HepG2 (cell line): ENCODE data around the gene BMERB1. TPM values are rescaled to one million over a fixed set of nuclear protein-coding genes. Genes with fewer than 3 reads are reported as not detected.

Experiments used
- BCL6 ChIP-seq: IDR thresholded peaks from 2 replicates; pipeline ENCODE4 v1.6.1; 2016; ENCODE audit warnings: missing genetic modification reagents, missing compliant biosample characterization
- HDAC1 ChIP-seq: sonication (generic); formaldehyde crosslinking; IDR thresholded peaks from 2 replicates; pipeline ENCODE4 v1.5.1; 2020; ENCODE audit warnings: mild to moderate bottlenecking, missing genetic modification reagents
- MEIS2 ChIP-seq: sonication (generic); formaldehyde crosslinking; IDR thresholded peaks from 2 replicates; pipeline ENCODE4 v1.9.0; 2021; ENCODE audit warnings: mild to moderate bottlenecking, missing genetic modification reagents
- NONO ChIP-seq, 2 experiments: fragments of 450-650 bp in 1 of 2; sonication (generic) in 1 of 2; formaldehyde crosslinking in 1 of 2; IDR thresholded peaks in 1 of 2; conservative IDR thresholded peaks in 1 of 2; 2 replicates each; pipeline versions ENCODE4 v1.6.1 to v1.8.0; 2017 to 2022; ENCODE audit warnings: mild to moderate bottlenecking in 1 of 2, missing genetic modification reagents in 1 of 2, moderate library complexity in 1 of 2
- POLR2G ChIP-seq: fragments of 200-400 bp; formaldehyde crosslinking; IDR thresholded peaks from 2 replicates; pipeline ENCODE4 v1.6.1; 2018; ENCODE audit warnings: mild to moderate bottlenecking, low read depth, low read length, moderate library complexity
- RXRA ChIP-seq: sonication (generic); formaldehyde crosslinking; IDR thresholded peaks from 2 replicates; pipeline ENCODE4 v1.5.1; 2020; ENCODE audit warnings: missing genetic modification reagents
- SMARCE1 ChIP-seq: fragments of 450-650 bp; IDR thresholded peaks from 2 replicates; pipeline ENCODE4 v1.6.1; 2017; ENCODE audit warnings: borderline replicate concordance
- THAP11 ChIP-seq: IDR thresholded peaks from 2 replicates; pipeline ENCODE4 v1.6.1; 2016; ENCODE audit warnings: missing biosample characterization, missing genetic modification reagents
- ZNF260 ChIP-seq: sonication (generic); formaldehyde crosslinking; IDR thresholded peaks from 2 replicates; pipeline ENCODE4 v1.4.0; 2020; ENCODE audit warnings: missing genetic modification reagents, low read depth, mild to moderate bottlenecking, borderline replicate concordance
- ZNF317 ChIP-seq: sonication (generic); formaldehyde crosslinking; IDR thresholded peaks from 2 replicates; pipeline ENCODE4 v1.5.0; 2020; ENCODE audit warnings: mild to moderate bottlenecking, missing genetic modification reagents
- ZNF501 ChIP-seq: sonication (generic); formaldehyde crosslinking; IDR thresholded peaks from 2 replicates; pipeline ENCODE4 v1.5.1; 2020; ENCODE audit warnings: mild to moderate bottlenecking, moderate library complexity, missing genetic modification reagents
- ZNF574 ChIP-seq: sonication (generic); formaldehyde crosslinking; IDR thresholded peaks from 2 replicates; pipeline ENCODE4 v1.4.0; 2020; ENCODE audit warnings: missing genetic modification reagents
- polyA plus RNA-seq, 8 experiments: library from polyadenylated mRNA; depleted of rRNA in 3 of 8; stranded (reverse) in 7 of 8; unstranded in 1 of 8; fragments of >200 nt; fragmentation: Illumina TruSeq in 4 of 8; extraction: Trizol in 4 of 8; gene quantifications; 2 replicates each; pipeline versions ENCODE4 v1.2.1 to v1.2.3, GENCODE V29; 2011 to 2016; ENCODE audit warnings: low read depth in 4 of 8, missing spikeins in 1 of 8, mixed read lengths in 1 of 8; ENCODE audit not compliant: insufficient read depth in 1 of 8
- total RNA-seq, 5 experiments: library from RNA; depleted of rRNA; stranded (reverse); fragments of >200 nt; fragmentation: Illumina TruSeq; extraction: Trizol; gene quantifications; 2 replicates each; pipeline ENCODE4 v1.2.3, GENCODE V29; 2016; ENCODE audit warnings: low read depth in 1 of 5
- TF ChIP-seq, protein P1 (sequence below): sonication (generic); formaldehyde crosslinking; IDR thresholded peaks from 2 replicates; pipeline ENCODE4 v1.9.0; 2021; ENCODE audit warnings: mild to moderate bottlenecking, missing genetic modification reagents
- TF ChIP-seq, protein P2 (sequence below): sonication (generic); formaldehyde crosslinking; IDR thresholded peaks from 2 replicates; pipeline ENCODE4 v1.4.0; 2020; ENCODE audit warnings: missing genetic modification reagents

BMERB1 gene
- total and polyA plus RNA-seq, 2 of the 13 experiments (the other 11 are each of a cell fraction or from before 2014, with no cell fraction given) = 1.4 TPM

DNA sequence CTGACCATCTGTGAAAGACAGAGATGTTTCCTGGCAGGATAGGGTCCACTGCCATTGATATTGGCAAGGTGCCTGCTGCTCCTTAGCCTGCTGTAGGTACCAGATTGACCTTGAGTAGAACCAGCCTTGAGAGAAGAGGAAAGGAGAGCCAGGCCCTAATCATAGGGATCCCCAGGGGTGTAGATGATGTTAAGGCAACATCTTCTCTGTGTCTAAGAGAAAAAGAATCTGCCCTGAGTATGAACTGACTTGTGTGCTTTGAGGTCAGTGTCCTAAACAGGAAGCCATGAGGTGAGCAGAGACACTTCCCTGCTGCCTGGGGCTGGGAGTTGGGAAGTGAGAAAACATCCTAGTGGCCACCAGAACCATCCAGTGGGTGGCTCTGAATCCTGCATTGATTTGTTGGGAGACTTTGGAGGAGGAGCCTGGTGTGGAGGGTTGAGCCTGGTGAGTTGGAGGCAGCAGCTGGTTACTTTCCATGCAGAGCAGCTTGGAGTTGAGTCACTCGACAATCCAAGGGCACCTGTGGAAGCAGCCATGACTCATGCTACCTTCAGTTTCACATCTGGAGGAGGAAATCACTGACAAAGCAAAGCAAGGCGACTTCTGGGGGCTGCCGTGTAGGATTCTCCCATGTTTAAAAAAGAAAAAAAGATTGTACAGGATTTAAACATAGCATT lies 47.8 kb downstream of the BMERB1 start (continued):
- TF ChIP-seq, protein P1, sequence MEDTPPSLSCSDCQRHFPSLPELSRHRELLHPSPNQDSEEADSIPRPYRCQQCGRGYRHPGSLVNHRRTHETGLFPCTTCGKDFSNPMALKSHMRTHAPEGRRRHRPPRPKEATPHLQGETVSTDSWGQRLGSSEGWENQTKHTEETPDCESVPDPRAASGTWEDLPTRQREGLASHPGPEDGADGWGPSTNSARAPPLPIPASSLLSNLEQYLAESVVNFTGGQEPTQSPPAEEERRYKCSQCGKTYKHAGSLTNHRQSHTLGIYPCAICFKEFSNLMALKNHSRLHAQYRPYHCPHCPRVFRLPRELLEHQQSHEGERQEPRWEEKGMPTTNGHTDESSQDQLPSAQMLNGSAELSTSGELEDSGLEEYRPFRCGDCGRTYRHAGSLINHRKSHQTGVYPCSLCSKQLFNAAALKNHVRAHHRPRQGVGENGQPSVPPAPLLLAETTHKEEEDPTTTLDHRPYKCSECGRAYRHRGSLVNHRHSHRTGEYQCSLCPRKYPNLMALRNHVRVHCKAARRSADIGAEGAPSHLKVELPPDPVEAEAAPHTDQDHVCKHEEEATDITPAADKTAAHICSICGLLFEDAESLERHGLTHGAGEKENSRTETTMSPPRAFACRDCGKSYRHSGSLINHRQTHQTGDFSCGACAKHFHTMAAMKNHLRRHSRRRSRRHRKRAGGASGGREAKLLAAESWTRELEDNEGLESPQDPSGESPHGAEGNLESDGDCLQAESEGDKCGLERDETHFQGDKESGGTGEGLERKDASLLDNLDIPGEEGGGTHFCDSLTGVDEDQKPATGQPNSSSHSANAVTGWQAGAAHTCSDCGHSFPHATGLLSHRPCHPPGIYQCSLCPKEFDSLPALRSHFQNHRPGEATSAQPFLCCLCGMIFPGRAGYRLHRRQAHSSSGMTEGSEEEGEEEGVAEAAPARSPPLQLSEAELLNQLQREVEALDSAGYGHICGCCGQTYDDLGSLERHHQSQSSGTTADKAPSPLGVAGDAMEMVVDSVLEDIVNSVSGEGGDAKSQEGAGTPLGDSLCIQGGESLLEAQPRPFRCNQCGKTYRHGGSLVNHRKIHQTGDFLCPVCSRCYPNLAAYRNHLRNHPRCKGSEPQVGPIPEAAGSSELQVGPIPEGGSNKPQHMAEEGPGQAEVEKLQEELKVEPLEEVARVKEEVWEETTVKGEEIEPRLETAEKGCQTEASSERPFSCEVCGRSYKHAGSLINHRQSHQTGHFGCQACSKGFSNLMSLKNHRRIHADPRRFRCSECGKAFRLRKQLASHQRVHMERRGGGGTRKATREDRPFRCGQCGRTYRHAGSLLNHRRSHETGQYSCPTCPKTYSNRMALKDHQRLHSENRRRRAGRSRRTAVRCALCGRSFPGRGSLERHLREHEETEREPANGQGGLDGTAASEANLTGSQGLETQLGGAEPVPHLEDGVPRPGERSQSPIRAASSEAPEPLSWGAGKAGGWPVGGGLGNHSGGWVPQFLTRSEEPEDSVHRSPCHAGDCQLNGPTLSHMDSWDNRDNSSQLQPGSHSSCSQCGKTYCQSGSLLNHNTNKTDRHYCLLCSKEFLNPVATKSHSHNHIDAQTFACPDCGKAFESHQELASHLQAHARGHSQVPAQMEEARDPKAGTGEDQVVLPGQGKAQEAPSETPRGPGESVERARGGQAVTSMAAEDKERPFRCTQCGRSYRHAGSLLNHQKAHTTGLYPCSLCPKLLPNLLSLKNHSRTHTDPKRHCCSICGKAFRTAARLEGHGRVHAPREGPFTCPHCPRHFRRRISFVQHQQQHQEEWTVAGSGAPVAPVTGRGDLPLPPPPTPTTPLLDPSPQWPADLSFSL (CRISPR knock-in tag) = no peak
- TF ChIP-seq HDAC1 (CRISPR knock-in tag) = peak; percentile 54
- TF ChIP-seq RXRA = peak; percentile 88
- no peak for TF ChIP-seq ZNF260 (CRISPR knock-in tag)
- TF ChIP-seq ZNF574 (CRISPR knock-in tag) = peak; percentile 70; the same call in 1 of the 2 replicates
- TF ChIP-seq NONO (IDR thresholded peaks at IDR 0.05) = no peak
- no peak for TF ChIP-seq NONO (CRISPR knock-in tag; conservative IDR thresholded peaks at IDR 0.05)
- TF ChIP-seq MEIS2 (CRISPR knock-in tag) = 0 out of 2 replicates have a peak, but pooled peaks have one; percentile 47
- no peak; the same call in 1 of the 2 replicates for TF ChIP-seq THAP11 (CRISPR knock-in tag)
- no peak for TF ChIP-seq SMARCE1
- 0 out of 2 replicates have a peak, but pooled peaks have one; percentile 31 for TF ChIP-seq ZNF317 (CRISPR knock-in tag)
- TF ChIP-seq, protein P2, sequence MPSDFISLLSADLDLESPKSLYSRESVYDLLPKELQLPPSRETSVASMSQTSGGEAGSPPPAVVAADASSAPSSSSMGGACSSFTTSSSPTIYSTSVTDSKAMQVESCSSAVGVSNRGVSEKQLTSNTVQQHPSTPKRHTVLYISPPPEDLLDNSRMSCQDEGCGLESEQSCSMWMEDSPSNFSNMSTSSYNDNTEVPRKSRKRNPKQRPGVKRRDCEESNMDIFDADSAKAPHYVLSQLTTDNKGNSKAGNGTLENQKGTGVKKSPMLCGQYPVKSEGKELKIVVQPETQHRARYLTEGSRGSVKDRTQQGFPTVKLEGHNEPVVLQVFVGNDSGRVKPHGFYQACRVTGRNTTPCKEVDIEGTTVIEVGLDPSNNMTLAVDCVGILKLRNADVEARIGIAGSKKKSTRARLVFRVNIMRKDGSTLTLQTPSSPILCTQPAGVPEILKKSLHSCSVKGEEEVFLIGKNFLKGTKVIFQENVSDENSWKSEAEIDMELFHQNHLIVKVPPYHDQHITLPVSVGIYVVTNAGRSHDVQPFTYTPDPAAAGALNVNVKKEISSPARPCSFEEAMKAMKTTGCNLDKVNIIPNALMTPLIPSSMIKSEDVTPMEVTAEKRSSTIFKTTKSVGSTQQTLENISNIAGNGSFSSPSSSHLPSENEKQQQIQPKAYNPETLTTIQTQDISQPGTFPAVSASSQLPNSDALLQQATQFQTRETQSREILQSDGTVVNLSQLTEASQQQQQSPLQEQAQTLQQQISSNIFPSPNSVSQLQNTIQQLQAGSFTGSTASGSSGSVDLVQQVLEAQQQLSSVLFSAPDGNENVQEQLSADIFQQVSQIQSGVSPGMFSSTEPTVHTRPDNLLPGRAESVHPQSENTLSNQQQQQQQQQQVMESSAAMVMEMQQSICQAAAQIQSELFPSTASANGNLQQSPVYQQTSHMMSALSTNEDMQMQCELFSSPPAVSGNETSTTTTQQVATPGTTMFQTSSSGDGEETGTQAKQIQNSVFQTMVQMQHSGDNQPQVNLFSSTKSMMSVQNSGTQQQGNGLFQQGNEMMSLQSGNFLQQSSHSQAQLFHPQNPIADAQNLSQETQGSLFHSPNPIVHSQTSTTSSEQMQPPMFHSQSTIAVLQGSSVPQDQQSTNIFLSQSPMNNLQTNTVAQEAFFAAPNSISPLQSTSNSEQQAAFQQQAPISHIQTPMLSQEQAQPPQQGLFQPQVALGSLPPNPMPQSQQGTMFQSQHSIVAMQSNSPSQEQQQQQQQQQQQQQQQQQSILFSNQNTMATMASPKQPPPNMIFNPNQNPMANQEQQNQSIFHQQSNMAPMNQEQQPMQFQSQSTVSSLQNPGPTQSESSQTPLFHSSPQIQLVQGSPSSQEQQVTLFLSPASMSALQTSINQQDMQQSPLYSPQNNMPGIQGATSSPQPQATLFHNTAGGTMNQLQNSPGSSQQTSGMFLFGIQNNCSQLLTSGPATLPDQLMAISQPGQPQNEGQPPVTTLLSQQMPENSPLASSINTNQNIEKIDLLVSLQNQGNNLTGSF (CRISPR knock-in tag) = 0 out of 2 replicates have a peak, but pooled peaks have one; percentile 76
- TF ChIP-seq POLR2G = peak; percentile 80
- 0 out of 2 replicates have a peak, but pooled peaks have one; percentile 38 for TF ChIP-seq BCL6 (CRISPR knock-in tag)
- peak; percentile 78; the same call in 1 of the 2 replicates for TF ChIP-seq ZNF501 (CRISPR knock-in tag)
